ENCODE data around the gene BMP6.

GRCh38 chr6:7848229-7848628, 122.3 kb downstream of the BMP6 start:
- TF ChIP-seq CTCF (IDR thresholded peaks at IDR 0.05) (no peak), POLR2A (IDR thresholded peaks at IDR 0.05) (no peak)

Measured in breast epithelium (tissue), 3 donors.